Activated CD8-positive, alpha-beta memory T cell treated with anti-CD3 and anti-CD28 coated beads for 4 hours (primary cell): Measurements from ENCODE around the gene ZNF667.

ENCODE experiments used
- DNase-seq, 2 donors: peaks; one replicate each; pipeline ENCODE4 v3.0.0-alpha.2; 2020; ENCODE audit warnings: low read depth in 2 of 2

The ZNF667 gene

GRCh38 chr19:56476651-56477428 is at the start of gene ZNF667:
Gene ZNF667 (minus strand): TSS chr19:56477345. CDS start chr19:56462370, 14,975 bp downstream.
- peak; percentile 8 to 35 for DNase-seq

GRCh38 chr19:56525214-56525860 is 48.2 kb upstream of the ZNF667 start:
- no peak for DNase-seq

DNA sequence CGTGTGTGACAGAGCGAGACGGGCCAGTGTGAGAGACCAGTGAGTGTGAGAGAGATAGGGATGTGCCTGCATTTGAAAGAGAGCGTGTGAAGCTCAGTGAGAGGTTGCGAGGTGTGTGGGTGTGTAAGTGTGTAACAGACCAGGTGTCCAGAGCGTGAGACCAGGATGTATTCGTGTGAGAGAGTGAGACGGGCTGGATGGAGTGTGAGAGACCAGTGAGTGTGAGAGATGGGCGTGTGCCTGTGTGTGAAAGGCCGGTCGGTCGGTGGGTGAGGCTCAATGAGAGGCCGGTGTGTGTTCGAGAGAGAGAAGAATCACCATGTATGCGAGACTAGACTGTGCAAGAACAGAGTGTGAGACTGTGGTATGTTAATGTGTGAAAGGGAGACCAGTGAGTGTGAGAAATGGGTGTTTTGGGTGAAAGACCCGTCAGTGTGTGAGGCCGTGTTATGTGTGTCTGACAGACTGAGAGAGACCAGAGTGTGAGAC is 31.2 kb upstream of the ZNF667 start:
- no peak for DNase-seq

- peak; percentile 70 to 74 for DNase-seq
Measured at GRCh38 chr19:56507446-56508289, 30.5 kb upstream of the ZNF667 start, which contains the start of gene ZNF471. Gene ZNF471 (plus strand): TSS chr19:56507855. CDS start chr19:56511572, 3,717 bp downstream.

DNA sequence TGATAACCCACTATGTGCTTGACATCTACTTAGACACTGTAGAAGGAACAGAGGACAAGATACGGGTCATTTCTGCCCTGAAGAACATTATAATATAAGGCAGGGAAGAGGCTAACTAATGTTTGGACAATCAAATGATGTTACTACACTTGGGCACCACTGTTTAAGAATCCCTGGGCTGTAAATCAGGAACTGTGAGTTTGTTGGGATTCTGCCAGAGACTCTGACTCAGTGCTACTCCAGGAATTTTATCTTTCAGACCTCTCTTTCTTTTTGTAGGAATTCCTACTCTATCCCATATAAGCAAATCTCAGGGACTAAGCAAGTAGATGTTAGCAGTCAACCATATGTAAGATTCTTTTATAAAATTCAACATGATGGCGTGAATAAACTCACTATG is 27.4 kb upstream of the ZNF667 start:
- DNase-seq = no peak

- no peak for DNase-seq
Measured at GRCh38 chr19:56491399-56491798, 14.3 kb upstream of the ZNF667 start.

GRCh38 chr19:56477429-56478338 is 539 bp upstream of the ZNF667 start:
- DNase-seq = peak; percentile 22 to 50

GRCh38 chr19:56476093-56476492 is 1.1 kb downstream of the ZNF667 start:
- DNase-seq = no peak

GRCh38 chr19:56474308-56474707 is 2.8 kb downstream of the ZNF667 start:
- DNase-seq = no peak

DNA sequence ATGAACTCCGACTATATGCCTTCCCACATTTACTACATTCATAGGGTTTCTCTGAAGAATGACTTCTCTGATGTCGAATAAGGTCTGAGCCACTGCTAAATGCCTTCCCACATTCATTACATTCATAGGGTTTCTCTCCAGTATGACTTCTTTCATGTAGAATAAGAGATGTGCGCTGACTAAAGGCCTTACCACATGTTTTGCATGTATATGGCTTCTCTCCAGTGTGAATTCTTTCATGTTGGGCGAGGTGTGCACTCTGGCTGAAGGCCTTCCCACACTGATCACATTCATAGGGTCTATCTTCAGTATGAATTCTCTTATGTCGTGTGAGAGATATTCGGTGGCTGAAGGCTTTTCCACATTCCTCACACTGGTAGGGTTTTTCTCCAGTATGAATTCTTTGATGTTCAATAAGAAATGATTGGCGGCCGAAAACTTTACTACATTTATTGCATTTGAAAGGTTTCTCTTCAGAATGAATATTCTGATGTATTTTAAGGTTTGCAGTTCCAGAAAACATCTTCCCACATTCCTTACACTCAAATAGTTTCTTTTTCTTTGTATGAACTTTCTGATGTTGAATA is 35.8 kb downstream of the ZNF667 start:
- DNase-seq = no peak

GRCh38 chr19:56423985-56424353 is 53.2 kb downstream of the ZNF667 start:
- no peak for DNase-seq

DNA sequence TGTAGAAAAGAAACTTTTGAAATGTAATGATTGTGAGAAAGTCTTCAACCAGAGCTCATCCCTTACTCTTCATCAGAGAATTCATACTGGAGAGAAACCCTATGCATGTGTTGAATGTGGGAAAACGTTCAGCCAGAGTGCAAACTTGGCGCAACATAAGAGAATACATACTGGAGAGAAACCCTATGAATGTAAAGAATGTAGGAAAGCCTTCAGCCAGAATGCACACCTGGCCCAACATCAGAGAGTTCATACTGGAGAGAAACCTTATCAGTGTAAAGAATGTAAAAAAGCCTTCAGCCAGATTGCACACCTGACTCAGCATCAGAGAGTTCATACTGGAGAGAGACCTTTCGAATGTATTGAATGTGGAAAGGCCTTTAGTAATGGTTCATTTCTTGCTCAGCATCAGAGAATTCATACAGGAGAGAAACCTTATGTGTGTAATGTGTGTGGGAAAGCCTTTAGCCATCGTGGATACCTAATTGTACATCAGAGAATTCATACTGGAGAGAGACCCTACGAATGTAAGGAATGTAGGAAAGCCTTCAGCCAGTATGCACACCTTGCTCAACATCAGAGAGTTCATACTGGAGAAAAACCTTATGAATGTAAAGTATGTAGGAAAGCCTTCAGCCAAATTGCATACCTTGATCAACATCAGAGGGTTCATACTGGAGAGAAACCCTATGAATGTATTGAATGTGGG is 53.7 kb downstream of the ZNF667 start:
- no peak for DNase-seq

GRCh38 chr19:56405062-56405461 is 72.1 kb downstream of the ZNF667 start:
- DNase-seq = no peak

DNA sequence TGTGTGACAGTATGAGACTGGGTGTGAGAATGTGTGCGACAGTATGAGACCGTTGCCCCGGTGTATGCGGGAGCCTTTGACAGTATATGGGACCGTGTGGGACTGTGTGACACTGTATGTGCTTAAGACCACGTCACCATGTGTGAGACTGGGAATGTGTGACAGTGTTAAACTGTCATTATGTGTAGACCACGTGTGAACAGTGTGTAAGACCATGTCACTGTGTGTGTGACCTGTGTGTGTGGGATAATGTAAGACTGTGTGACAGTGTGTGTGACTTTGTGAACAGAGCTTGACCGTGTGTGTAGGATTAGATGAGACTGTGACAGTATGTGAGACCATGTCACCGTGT is 72.5 kb downstream of the ZNF667 start:
- no peak for DNase-seq

- peak; percentile 81 to 82 for DNase-seq
Measured at GRCh38 chr19:56403764-56404704, 73.1 kb downstream of the ZNF667 start, which contains the start of gene ZNF583. Gene ZNF583 (plus strand): TSS chr19:56404332. CDS start chr19:56407115, 2,783 bp downstream.

GRCh38 chr19:56403261-56403660 is 73.9 kb downstream of the ZNF667 start:
- no peak for DNase-seq

GRCh38 chr19:56400485-56400884 is 76.7 kb downstream of the ZNF667 start:
- no peak for DNase-seq

DNA sequence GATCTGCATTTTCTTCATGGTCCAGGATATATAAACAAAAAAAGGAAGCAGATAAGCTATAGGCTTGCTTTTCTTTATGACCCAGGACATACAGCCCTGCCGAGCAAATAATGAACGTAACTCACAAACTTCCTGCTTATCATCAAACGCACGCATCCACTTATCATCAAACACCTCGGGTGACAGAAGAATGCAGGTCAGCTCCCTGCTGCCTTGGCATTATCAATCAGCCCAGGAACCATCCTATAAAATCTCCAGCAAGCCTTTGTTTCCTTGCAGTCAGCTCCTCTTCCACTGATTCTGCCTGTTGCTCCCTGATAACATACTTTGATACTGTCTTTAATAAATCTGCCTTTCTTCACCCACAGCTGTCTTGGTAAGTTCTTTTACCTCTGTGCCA is 78.3 kb downstream of the ZNF667 start:
- DNase-seq = no peak
